Right lobe of liver (tissue), 6 donors: Measurements from ENCODE around the gene HECTD4. TPM values are rescaled to one million over a fixed set of nuclear protein-coding genes. Genes with fewer than 3 reads are reported as not detected.
A peak's percentile ranks its signal among the peaks of the same experiment; 100 is the strongest.

Experiments
- ATAC-seq, 4 donors: fragments of 200-7000 bp; cut with Tn5 transposase; one replicate each; pipeline ENCODE4 v1.9.1; 2020; ENCODE audit warnings: mild to moderate bottlenecking in 4 of 4, moderate library complexity in 4 of 4
- DNase-seq, 3 donors: peaks; one replicate each; pipeline ENCODE4 v3.0.0-alpha.2; 2020
- H3K27ac ChIP-seq, 3 donors: fragments of 200-600 bp; one replicate each; pipeline ENCODE4 v1.8.0; 2022
- H3K27me3 ChIP-seq, 2 donors: fragments of 200-600 bp; one replicate each; pipeline ENCODE4 v1.8.0; 2022
- H3K36me3 ChIP-seq, 4 donors: fragments of 200-600 bp; sonication (generic) in 1 of 4; one replicate each; pipeline versions ENCODE4 v1.5.1 to v1.8.0; 2017 to 2022; ENCODE audit warnings: control low read depth in 1 of 4
- H3K4me1 ChIP-seq, 4 donors: fragments of 200-600 bp; sonication (generic) in 1 of 4; one replicate each; pipeline versions ENCODE4 v1.5.1 to v1.8.0; 2017 to 2022; ENCODE audit warnings: control low read depth in 1 of 4
- H3K4me3 ChIP-seq, 3 donors: fragments of 200-600 bp; one replicate each; pipeline ENCODE4 v1.8.0; 2022
- H3K9me3 ChIP-seq, 4 donors: fragments of 200-600 bp; sonication (generic) in 1 of 4; one replicate each; pipeline versions ENCODE4 v1.5.1 to v1.8.0; 2017 to 2022; ENCODE audit warnings: control low read depth in 1 of 4
- POLR2A ChIP-seq: fragments of 450-650 bp; IDR thresholded peaks from one replicate; pipeline ENCODE4 v1.6.1; 2017; ENCODE audit warnings: antibody characterized with exemption, mild to moderate bottlenecking
- WGBS: methylation state at CpG from one replicate; pipeline ENCODE4 v1.1.6; 2018; ENCODE audit warnings: low coverage, low lambda C conversion rate; ENCODE audit not compliant: insufficient coverage; ENCODE audit errors: missing lambda C conversion rate; 5-methylcytosine and 5-hydroxymethylcytosine counted together
- intact Hi-C, 2 donors: fragments of 100-400 bp; cut with DNase I; formaldehyde crosslinking; loops; one replicate each; pipeline versions ENCODE4 v1.11.2 to v1.14.1; 2022
- total RNA-seq, 6 experiments: library from RNA; depleted of rRNA in 2 of 6; stranded (reverse); fragments of >200 nt in 2 of 6; fragmentation: NEBNext Ultra II Directional in 3 of 6; extraction: Animal tissue kit (Norgen Biotek cat#: 25700) in 3 of 6; gene quantifications; one replicate each; pipeline versions ENCODE4 v1.1.0 to v1.2.4, GENCODE V29; 2016 to 2023
- TF ChIP-seq, protein P1 (sequence below), 4 donors: fragments of 200-600 bp in 3 of 4; fragments of 450-650 bp in 1 of 4; IDR thresholded peaks; one replicate each; pipeline versions ENCODE4 v1.5.1 to v1.8.0; 2016 to 2022; ENCODE audit warnings: antibody characterized with exemption in 4 of 4, mild to moderate bottlenecking in 2 of 4
- donor health status: DM: no; HTN: yes; CAD: no.
- donor health status: DM: no; HTN: no; CAD: no.
- donor health status: DM: no; HTN: no; CAD: no.
- donor health status: DM: no; HTN: yes; CAD: no.
- donor health status: DM: no; HTN: yes; CAD: no.

HECTD4 gene
- total RNA-seq, 6 experiments from 2014 or later = 12.6 to 24.4 (median 19.3) TPM

DNA sequence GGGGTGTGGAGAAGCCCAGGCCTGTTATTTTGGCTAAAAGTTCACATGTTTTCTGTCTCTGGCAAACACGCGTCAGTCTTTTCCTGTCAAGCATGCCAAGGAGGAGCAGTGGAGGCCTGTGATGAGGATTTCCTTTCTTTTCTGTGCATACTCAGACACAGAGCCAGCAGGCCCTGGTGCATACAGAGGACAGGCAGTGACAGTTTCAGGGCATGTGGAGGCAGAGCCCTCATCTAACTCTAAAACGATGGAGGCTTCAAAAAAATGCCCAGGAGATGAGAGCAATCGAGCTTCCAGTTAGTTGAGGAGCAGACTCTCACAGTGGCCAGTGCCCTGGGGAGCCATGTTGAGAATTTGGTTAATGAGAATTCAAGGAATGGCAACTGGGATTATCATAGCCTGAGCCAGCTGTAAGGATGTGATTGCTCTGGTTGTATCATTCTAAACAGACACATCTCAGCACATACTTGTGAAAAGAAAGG lies 190.3 kb downstream of the HECTD4 start:
- ATAC-seq = peak; percentile 42 to 73 (median 54)
- Histone ChIP-seq H3K27me3 (no peaks in the 10 kb centered on the region), H3K27ac (no peak overlapping the region), H3K4me3 (no peak overlapping the region), H3K36me3 (peaks cover 0 to 33% (median under 1%) of the 10 kb centered on the region in 4 donors), H3K4me1 (peaks cover 0 to 3% (median 0%) of the 10 kb centered on the region in 4 donors), H3K9me3 (no peaks in the 10 kb centered on the region)
- TF ChIP-seq, protein P1, sequence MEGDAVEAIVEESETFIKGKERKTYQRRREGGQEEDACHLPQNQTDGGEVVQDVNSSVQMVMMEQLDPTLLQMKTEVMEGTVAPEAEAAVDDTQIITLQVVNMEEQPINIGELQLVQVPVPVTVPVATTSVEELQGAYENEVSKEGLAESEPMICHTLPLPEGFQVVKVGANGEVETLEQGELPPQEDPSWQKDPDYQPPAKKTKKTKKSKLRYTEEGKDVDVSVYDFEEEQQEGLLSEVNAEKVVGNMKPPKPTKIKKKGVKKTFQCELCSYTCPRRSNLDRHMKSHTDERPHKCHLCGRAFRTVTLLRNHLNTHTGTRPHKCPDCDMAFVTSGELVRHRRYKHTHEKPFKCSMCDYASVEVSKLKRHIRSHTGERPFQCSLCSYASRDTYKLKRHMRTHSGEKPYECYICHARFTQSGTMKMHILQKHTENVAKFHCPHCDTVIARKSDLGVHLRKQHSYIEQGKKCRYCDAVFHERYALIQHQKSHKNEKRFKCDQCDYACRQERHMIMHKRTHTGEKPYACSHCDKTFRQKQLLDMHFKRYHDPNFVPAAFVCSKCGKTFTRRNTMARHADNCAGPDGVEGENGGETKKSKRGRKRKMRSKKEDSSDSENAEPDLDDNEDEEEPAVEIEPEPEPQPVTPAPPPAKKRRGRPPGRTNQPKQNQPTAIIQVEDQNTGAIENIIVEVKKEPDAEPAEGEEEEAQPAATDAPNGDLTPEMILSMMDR (IDR thresholded peaks at IDR 0.05) = no peak
- TF ChIP-seq POLR2A = no peak
- no peak for DNase-seq
- 69% methylated on average over 4 of the region's 4 CpGs for WGBS
- intact Hi-C loops = loop anchor here (10.0 kb wide), 1 partner anchor 193 kb away; the partner anchor contains the start of gene HECTD4 (in 2 of the 2)

DNA sequence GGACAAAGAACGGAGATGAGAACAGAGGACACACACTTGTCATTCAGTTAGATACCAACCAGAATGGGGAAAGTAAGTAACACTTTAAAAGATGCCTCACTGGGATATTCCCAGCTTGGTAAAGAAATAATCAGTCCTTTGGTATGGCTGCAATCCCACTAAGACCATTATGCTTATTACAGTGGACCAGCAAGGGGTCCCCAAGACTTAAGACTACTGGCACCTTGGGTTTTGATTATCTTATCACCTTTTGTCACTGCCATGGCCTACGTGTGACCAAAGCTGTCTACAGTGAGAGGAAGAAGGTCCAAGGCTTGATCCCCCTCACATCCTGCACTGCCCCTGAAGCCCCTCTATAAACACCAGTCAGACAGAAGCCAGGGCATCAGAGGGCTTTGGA lies 191.0 kb downstream of the HECTD4 start:
- WGBS = 80% methylated on average over 1 of the region's 2 CpGs
- DNase-seq (no peak), ATAC-seq (no peak)
- Histone ChIP-seq H3K27ac (no peak overlapping the region), H3K27me3 (no peaks in the 10 kb centered on the region), H3K4me1 (peaks cover 0 to 3% (median 0%) of the 10 kb centered on the region in 4 donors), H3K4me3 (no peak overlapping the region), H3K36me3 (peaks cover 0 to 33% (median under 1%) of the 10 kb centered on the region in 4 donors), H3K9me3 (no peaks in the 10 kb centered on the region)
- TF ChIP-seq, protein P1 (IDR thresholded peaks at IDR 0.05) = no peak
- TF ChIP-seq POLR2A = no peak
- intact Hi-C loops = loop anchor here (10.0 kb wide), 1 partner anchor 194 kb away; the partner anchor contains the start of gene HECTD4 (in 2 of the 2)

DNA sequence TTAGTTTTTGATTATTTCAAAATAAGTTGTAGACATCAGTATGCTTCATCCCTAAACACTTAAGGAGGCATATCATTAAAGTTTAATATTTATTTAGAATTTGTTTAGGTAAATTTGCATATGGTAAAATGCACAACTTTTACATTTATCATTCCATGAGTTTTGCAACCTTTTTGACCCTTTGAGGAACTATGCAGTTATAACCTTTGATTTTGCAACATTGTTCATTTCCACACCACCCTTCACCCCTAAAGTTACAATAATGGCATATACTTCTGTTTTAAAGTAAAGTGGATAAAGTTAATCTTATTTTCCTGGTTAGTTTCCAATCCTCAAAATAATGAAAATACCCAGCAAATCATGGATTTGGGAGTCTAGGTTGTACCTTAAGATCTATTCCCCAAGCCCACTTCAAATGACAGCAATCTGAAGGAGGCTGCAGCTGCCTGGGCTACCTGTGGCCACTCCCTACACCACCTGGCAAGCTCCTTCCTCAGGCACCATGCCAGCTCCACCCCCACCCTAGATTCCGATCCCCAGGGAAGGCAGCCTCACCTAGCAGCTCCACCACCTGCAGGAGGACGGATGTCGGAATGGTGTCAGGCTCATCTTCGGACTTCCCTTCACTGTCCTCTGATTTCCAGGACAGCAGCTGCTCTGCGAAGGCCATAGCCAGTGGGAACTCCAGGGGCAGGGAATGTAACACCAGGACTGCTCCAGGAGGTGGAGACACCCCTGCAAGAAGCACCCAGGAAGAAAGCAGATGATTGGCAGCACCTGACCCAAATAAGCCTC lies 191.8 kb downstream of the HECTD4 start:
- DNase-seq (no peak), ATAC-seq (no peak)
- H3K4me1 ChIP-seq = peaks cover 0 to 3% (median 0%) of the 10 kb centered on the region in 4 donors
- H3K27ac ChIP-seq = no peak overlapping the region
- H3K9me3 ChIP-seq = no peaks in the 10 kb centered on the region
- intact Hi-C loops = loop anchor here (10.0 kb wide), 1 partner anchor 194 kb away; the partner anchor contains the start of gene HECTD4 (in 2 of the 2)
- TF ChIP-seq POLR2A = no peak
- TF ChIP-seq, protein P1 (IDR thresholded peaks at IDR 0.05) = no peak
- H3K36me3 ChIP-seq = peaks cover 0 to 33% (median under 1%) of the 10 kb centered on the region in 4 donors
- 50% methylated on average over 1 of the region's 5 CpGs for WGBS
- no peaks in the 10 kb centered on the region for H3K27me3 ChIP-seq
- H3K4me3 ChIP-seq = no peak overlapping the region

DNA sequence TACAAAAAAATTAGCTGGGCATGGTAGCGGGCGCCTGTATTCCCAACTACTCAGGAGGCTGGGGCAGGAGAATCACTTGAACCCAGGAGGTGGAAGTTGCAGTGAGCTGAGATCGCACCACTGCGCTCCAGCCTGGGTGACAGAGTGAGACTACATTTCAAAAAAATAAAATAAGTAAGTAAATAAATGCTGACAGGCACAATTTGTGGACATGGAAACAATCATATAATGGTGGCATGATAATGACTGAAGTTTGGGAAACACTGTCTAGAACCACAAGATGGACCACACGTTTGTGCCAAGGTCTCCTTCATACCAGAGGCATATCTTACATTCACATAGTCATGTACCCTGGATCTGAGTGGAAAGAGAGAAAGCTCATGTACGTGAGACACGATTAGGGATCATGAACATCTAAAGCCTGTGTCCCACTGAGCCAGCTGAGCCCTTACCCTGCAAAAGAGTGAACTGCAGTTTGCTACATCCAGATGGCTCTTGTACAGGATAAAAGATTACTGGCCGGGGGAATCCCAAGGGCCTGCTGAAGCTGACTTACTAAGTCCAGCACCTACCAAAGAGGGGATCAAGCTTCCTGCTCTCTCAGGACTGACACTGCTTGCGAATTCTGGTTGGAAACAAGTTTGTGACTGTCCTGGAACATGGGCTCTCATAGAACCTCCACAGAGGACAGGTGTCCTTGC lies 194.0 kb downstream of the HECTD4 start:
- H3K36me3 ChIP-seq = peaks cover 0 to 36% (median 0%) of the 10 kb centered on the region in 4 donors
- no peaks in the 10 kb centered on the region for H3K27me3 ChIP-seq
- H3K4me1 ChIP-seq = peaks cover 0 to 3% (median 0%) of the 10 kb centered on the region in 4 donors
- DNase-seq (no peak), ATAC-seq (no peak)
- 99% methylated on average over 7 of the region's 9 CpGs for WGBS
- no peak overlapping the region for H3K27ac ChIP-seq
- no peak overlapping the region for H3K4me3 ChIP-seq
- intact Hi-C loops = no loop called here
- no peaks in the 10 kb centered on the region for H3K9me3 ChIP-seq
- no peak for TF ChIP-seq POLR2A
- TF ChIP-seq, protein P1 (IDR thresholded peaks at IDR 0.05) = no peak
